GM23338 (cell line): ENCODE data around the gene ITGA8. TPM values are rescaled to one million over a fixed set of nuclear protein-coding genes. Genes with fewer than 3 reads are reported as not detected.

Experiments used
- ATAC-seq: fragments of 200-7000 bp; cut with Tn5 transposase; 3 replicates; pipeline ENCODE4 v1.9.1; 2020
- DNase-seq: peaks from one replicate; pipeline ENCODE4 v3.0.0-alpha.2; 2015; ENCODE audit warnings: low spot score
- H2AFZ ChIP-seq: fragments of 200-600 bp; sonication (generic); 2 replicates; pipeline ENCODE4 v1.8.0; 2016; ENCODE audit warnings: antibody characterized with exemption, mild to moderate bottlenecking, moderate library complexity
- H3F3A ChIP-seq: fragments of 200-600 bp; sonication (generic); replicated peaks from 2 replicates; pipeline ENCODE4 v1.8.0; 2017; ENCODE audit warnings: antibody characterized with exemption, mixed run types, low read depth
- H3K27ac ChIP-seq: fragments of 200-600 bp; sonication (generic); 2 replicates; pipeline ENCODE4 v1.6.1; 2016; ENCODE audit warnings: low read depth
- H3K27me3 ChIP-seq: fragments of 200-600 bp; sonication (generic); 2 replicates; pipeline ENCODE4 v1.8.0; 2016; ENCODE audit warnings: mild to moderate bottlenecking, mixed run types, moderate library complexity; ENCODE audit not compliant: insufficient read depth
- H3K36me3 ChIP-seq: fragments of 200-600 bp; sonication (generic); 2 replicates; pipeline ENCODE4 v1.8.0; 2016; ENCODE audit warnings: mild to moderate bottlenecking; ENCODE audit not compliant: insufficient read depth
- H3K4me1 ChIP-seq: fragments of 200-600 bp; sonication (generic); 2 replicates; pipeline ENCODE4 v1.8.0; 2016; ENCODE audit warnings: mild to moderate bottlenecking, moderate library complexity; ENCODE audit not compliant: insufficient read depth
- H3K4me2 ChIP-seq: fragments of 200-600 bp; sonication (generic); 2 replicates; pipeline ENCODE4 v1.7.1; 2017; ENCODE audit warnings: mixed run types
- H3K4me3 ChIP-seq: fragments of 200-600 bp; sonication (generic); 2 replicates; pipeline ENCODE4 v1.6.1; 2016; ENCODE audit warnings: mixed run types
- H3K79me2 ChIP-seq: fragments of 200-600 bp; sonication (generic); replicated peaks from 2 replicates; pipeline ENCODE4 v1.8.0; 2017; ENCODE audit warnings: mild to moderate bottlenecking; ENCODE audit not compliant: insufficient read depth
- H3K9me2 ChIP-seq: fragments of 200-600 bp; sonication (generic); 2 replicates; pipeline ENCODE4 v1.8.0; 2017; ENCODE audit not compliant: insufficient read depth
- H4K20me1 ChIP-seq: fragments of 200-600 bp; sonication (generic); replicated peaks from 2 replicates; pipeline ENCODE4 v1.8.0; 2017; ENCODE audit warnings: mild to moderate bottlenecking; ENCODE audit not compliant: insufficient read depth
- H3K27ac Mint-ChIP-seq: 2 replicates; pipeline ENCODE4 v1.8.0; 2020; ENCODE audit warnings: inconsistent platforms, mild to moderate bottlenecking, moderate library complexity, mixed read lengths
- H3K27me3 Mint-ChIP-seq: 3 replicates; pipeline ENCODE4 v1.8.0; 2022; ENCODE audit warnings: low read depth, mild to moderate bottlenecking, moderate library complexity, mixed read lengths, inconsistent platforms; ENCODE audit not compliant: insufficient read depth, poor library complexity
- H3K36me3 Mint-ChIP-seq: 3 replicates; pipeline ENCODE4 v1.8.0; 2021; ENCODE audit warnings: low read depth, mild to moderate bottlenecking, inconsistent platforms, moderate library complexity, mixed read lengths
- H3K4me1 Mint-ChIP-seq: 3 replicates; pipeline ENCODE4 v1.8.0; 2020; ENCODE audit warnings: mild to moderate bottlenecking, inconsistent platforms, mixed read lengths
- H3K4me3 Mint-ChIP-seq: 3 replicates; pipeline ENCODE4 v1.8.0; 2021; ENCODE audit warnings: moderate library complexity, mild to moderate bottlenecking, inconsistent platforms, mixed read lengths
- H3K9me3 Mint-ChIP-seq: 3 replicates; pipeline ENCODE4 v1.8.0; 2020; ENCODE audit warnings: moderate library complexity, mild to moderate bottlenecking, inconsistent platforms, mixed read lengths
- CREB1 ChIP-seq: fragments of 250-450 bp; sonication (Bioruptor Pico); IDR thresholded peaks from 2 replicates; pipeline ENCODE4 v1.5.0; 2020; ENCODE audit warnings: low read depth, mild to moderate bottlenecking, moderate library complexity
- CTCF ChIP-seq, 2 experiments: fragments of 200-600 bp in 1 of 2; sonication (generic) in 1 of 2; conservative IDR thresholded peaks; 2 replicates each; pipeline versions ENCODE4 v1.5.1 to v1.6.1; 2016 to 2017; ENCODE audit warnings: antibody characterized with exemption in 2 of 2, low read depth in 2 of 2, mild to moderate bottlenecking in 2 of 2, moderate library complexity in 1 of 2
- ETS1 ChIP-seq: IDR thresholded peaks from 2 replicates; pipeline ENCODE4 v1.6.1; 2016; ENCODE audit warnings: antibody characterized with exemption
- EZH2 ChIP-seq: fragments of 200-600 bp; sonication (generic); IDR thresholded peaks from one replicate; pipeline ENCODE4 v1.8.0; 2017; ENCODE audit warnings: antibody characterized with exemption, mild to moderate bottlenecking, low read depth; ENCODE audit not compliant: unreplicated experiment
- EZH2phosphoT487 ChIP-seq: fragments of 200-600 bp; sonication (generic); IDR thresholded peaks from one replicate; pipeline ENCODE4 v1.8.1; 2018; ENCODE audit warnings: antibody characterized with exemption; ENCODE audit not compliant: unreplicated experiment
- JUNB ChIP-seq: IDR thresholded peaks from one replicate; pipeline ENCODE4 v1.6.1; 2016; ENCODE audit warnings: antibody characterized with exemption; ENCODE audit not compliant: unreplicated experiment
- NANOG ChIP-seq: IDR thresholded peaks from 2 replicates; pipeline ENCODE4 v1.6.1; 2016; ENCODE audit warnings: antibody characterized with exemption, borderline replicate concordance
- POLR2AphosphoS5 ChIP-seq: IDR thresholded peaks from 2 replicates; pipeline ENCODE4 v1.6.1; 2016; ENCODE audit warnings: antibody characterized with exemption, low read depth
- STAT1 ChIP-seq: IDR thresholded peaks from one replicate; pipeline ENCODE4 v1.6.1; 2016; ENCODE audit warnings: antibody characterized with exemption; ENCODE audit not compliant: unreplicated experiment
- ZNF114 ChIP-seq: fragments of 250-450 bp; sonication (Bioruptor Pico); IDR thresholded peaks from 2 replicates; pipeline ENCODE4 v1.5.0; 2020; ENCODE audit warnings: mild to moderate bottlenecking, moderate library complexity
- ZNF331 ChIP-seq: fragments of 250-450 bp; sonication (Bioruptor Pico); IDR thresholded peaks from 2 replicates; pipeline ENCODE4 v1.5.0; 2020; ENCODE audit warnings: low read depth, mild to moderate bottlenecking, moderate library complexity
- polyA plus RNA-seq: library from polyadenylated mRNA; unstranded; fragments of >200 nt; fragmentation: Nextera tagmentation; extraction: Ambion mirVana; gene quantifications from 2 replicates; pipeline ENCODE4 v1.2.1, GENCODE V29; 2016
- total RNA-seq: library from RNA; depleted of rRNA; stranded (reverse); fragments of >200 nt; shearing (Covaris generic); gene quantifications from 2 replicates; pipeline ENCODE4 v1.2.3, GENCODE V29; 2014
- TF ChIP-seq, protein P1 (sequence below): fragments of 250-450 bp; sonication (Bioruptor Pico); IDR thresholded peaks from 2 replicates; pipeline ENCODE4 v1.5.0; 2020; ENCODE audit warnings: mild to moderate bottlenecking, moderate library complexity
- TF ChIP-seq, protein P2 (sequence below): IDR thresholded peaks from one replicate; pipeline ENCODE4 v1.6.1; 2018; ENCODE audit warnings: antibody characterized with exemption; ENCODE audit not compliant: unreplicated experiment

Gene ITGA8
- total and polyA plus RNA-seq, 2 experiments from 2014 or later: not detected

- no peaks in the 10 kb centered on the region for H3F3A ChIP-seq
- H3K4me1 ChIP-seq: peaks cover 13% of the 10 kb centered on the region
- H3K27ac Mint-ChIP-seq: no peak overlapping the region
- no peaks in the 10 kb centered on the region for H3K9me3 Mint-ChIP-seq
- peaks cover 62% of the 10 kb centered on the region for H3K27me3 Mint-ChIP-seq
- ATAC-seq: no peak
- no peaks in the 10 kb centered on the region for H3K36me3 Mint-ChIP-seq
- no peak overlapping the region for H3K4me3 Mint-ChIP-seq
- H4K20me1 ChIP-seq: peaks cover 9% of the 10 kb centered on the region; the same call in 1 of the 2 replicates
- no peaks in the 10 kb centered on the region for H3K79me2 ChIP-seq
- H3K4me3 ChIP-seq: no peak overlapping the region
- H2AFZ ChIP-seq: no peak overlapping the region
- H3K36me3 ChIP-seq: no peaks in the 10 kb centered on the region
- H3K27ac ChIP-seq: no peak overlapping the region
- no peaks in the 10 kb centered on the region for H3K9me2 ChIP-seq
- no peak overlapping the region for H3K4me2 ChIP-seq
- TF ChIP-seq JUNB (no peak), POLR2AphosphoS5 (no peak), ZNF114 (CRISPR knock-in tag) (no peak), CREB1 (no peak), STAT1 (no peak), ZNF331 (CRISPR knock-in tag) (no peak), EZH2 (no peak), CTCF (conservative IDR thresholded peaks at IDR 0.05; ENCODE audit: low read depth in 2 of 2) (no peak), EZH2phosphoT487 (no peak), ETS1 (no peak), NANOG (no peak)
- TF ChIP-seq, protein P1, sequence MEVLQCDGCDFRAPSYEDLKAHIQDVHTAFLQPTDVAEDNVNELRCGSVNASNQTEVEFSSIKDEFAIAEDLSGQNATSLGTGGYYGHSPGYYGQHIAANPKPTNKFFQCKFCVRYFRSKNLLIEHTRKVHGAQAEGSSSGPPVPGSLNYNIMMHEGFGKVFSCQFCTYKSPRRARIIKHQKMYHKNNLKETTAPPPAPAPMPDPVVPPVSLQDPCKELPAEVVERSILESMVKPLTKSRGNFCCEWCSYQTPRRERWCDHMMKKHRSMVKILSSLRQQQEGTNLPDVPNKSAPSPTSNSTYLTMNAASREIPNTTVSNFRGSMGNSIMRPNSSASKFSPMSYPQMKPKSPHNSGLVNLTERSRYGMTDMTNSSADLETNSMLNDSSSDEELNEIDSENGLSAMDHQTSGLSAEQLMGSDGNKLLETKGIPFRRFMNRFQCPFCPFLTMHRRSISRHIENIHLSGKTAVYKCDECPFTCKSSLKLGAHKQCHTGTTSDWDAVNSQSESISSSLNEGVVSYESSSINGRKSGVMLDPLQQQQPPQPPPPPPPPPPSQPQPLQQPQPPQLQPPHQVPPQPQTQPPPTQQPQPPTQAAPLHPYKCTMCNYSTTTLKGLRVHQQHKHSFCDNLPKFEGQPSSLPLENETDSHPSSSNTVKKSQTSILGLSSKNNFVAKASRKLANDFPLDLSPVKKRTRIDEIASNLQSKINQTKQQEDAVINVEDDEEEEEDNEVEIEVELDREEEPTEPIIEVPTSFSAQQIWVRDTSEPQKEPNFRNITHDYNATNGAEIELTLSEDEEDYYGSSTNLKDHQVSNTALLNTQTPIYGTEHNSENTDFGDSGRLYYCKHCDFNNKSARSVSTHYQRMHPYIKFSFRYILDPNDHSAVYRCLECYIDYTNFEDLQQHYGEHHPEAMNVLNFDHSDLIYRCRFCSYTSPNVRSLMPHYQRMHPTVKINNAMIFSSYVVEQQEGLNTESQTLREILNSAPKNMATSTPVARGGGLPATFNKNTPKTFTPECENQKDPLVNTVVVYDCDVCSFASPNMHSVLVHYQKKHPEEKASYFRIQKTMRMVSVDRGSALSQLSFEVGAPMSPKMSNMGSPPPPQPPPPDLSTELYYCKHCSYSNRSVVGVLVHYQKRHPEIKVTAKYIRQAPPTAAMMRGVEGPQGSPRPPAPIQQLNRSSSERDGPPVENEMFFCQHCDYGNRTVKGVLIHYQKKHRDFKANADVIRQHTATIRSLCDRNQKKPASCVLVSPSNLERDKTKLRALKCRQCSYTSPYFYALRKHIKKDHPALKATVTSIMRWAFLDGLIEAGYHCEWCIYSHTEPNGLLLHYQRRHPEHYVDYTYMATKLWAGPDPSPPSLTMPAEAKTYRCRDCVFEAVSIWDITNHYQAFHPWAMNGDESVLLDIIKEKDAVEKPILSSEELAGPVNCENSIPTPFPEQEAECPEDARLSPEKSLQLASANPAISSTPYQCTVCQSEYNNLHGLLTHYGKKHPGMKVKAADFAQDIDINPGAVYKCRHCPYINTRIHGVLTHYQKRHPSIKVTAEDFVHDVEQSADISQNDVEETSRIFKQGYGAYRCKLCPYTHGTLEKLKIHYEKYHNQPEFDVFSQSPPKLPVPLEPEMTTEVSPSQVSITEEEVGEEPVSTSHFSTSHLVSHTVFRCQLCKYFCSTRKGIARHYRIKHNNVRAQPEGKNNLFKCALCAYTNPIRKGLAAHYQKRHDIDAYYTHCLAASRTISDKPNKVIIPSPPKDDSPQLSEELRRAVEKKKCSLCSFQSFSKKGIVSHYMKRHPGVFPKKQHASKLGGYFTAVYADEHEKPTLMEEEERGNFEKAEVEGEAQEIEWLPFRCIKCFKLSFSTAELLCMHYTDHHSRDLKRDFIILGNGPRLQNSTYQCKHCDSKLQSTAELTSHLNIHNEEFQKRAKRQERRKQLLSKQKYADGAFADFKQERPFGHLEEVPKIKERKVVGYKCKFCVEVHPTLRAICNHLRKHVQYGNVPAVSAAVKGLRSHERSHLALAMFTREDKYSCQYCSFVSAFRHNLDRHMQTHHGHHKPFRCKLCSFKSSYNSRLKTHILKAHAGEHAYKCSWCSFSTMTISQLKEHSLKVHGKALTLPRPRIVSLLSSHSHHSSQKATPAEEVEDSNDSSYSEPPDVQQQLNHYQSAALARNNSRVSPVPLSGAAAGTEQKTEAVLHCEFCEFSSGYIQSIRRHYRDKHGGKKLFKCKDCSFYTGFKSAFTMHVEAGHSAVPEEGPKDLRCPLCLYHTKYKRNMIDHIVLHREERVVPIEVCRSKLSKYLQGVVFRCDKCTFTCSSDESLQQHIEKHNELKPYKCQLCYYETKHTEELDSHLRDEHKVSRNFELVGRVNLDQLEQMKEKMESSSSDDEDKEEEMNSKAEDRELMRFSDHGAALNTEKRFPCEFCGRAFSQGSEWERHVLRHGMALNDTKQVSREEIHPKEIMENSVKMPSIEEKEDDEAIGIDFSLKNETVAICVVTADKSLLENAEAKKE (CRISPR knock-in tag): no peak
- TF ChIP-seq, protein P2, sequence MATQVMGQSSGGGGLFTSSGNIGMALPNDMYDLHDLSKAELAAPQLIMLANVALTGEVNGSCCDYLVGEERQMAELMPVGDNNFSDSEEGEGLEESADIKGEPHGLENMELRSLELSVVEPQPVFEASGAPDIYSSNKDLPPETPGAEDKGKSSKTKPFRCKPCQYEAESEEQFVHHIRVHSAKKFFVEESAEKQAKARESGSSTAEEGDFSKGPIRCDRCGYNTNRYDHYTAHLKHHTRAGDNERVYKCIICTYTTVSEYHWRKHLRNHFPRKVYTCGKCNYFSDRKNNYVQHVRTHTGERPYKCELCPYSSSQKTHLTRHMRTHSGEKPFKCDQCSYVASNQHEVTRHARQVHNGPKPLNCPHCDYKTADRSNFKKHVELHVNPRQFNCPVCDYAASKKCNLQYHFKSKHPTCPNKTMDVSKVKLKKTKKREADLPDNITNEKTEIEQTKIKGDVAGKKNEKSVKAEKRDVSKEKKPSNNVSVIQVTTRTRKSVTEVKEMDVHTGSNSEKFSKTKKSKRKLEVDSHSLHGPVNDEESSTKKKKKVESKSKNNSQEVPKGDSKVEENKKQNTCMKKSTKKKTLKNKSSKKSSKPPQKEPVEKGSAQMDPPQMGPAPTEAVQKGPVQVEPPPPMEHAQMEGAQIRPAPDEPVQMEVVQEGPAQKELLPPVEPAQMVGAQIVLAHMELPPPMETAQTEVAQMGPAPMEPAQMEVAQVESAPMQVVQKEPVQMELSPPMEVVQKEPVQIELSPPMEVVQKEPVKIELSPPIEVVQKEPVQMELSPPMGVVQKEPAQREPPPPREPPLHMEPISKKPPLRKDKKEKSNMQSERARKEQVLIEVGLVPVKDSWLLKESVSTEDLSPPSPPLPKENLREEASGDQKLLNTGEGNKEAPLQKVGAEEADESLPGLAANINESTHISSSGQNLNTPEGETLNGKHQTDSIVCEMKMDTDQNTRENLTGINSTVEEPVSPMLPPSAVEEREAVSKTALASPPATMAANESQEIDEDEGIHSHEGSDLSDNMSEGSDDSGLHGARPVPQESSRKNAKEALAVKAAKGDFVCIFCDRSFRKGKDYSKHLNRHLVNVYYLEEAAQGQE: no peak
- no peak for DNase-seq
- H3K4me1 Mint-ChIP-seq: peaks cover 28% of the 10 kb centered on the region
- H3K27me3 ChIP-seq: peaks cover 95% of the 10 kb centered on the region
Observed at GRCh38 chr10:15469111-15469510, 250.6 kb downstream of the ITGA8 start.
